Stimulated activated CD4-positive, alpha-beta T cell treated with anti-CD3 and anti-CD28 coated beads, Interleukin-4, amount 100 ng/mL, for 48 hours (primary cell): ENCODE results near the gene ZDHHC14.
"Not testable (repeated sequence)": the region's sequence is repeated elsewhere in the genome, so short reads cannot be mapped to it uniquely, and the experiment has no call there.

Experiments
- DNase-seq, 2 donors: peaks; one replicate each; pipeline ENCODE4 v3.0.0-alpha.2; 2020; ENCODE audit warnings: low read depth in 2 of 2

The ZDHHC14 gene

GRCh38 chr6:157551041-157551832, 170.2 kb downstream of the ZDHHC14 start:
- DNase-seq = no peak

GRCh38 chr6:157552081-157552747, 171.2 kb downstream of the ZDHHC14 start:
- no peak for DNase-seq

- no peak for DNase-seq
Measured at GRCh38 chr6:157552820-157553485, 172.0 kb downstream of the ZDHHC14 start.

GRCh38 chr6:157554747-157555146, 173.8 kb downstream of the ZDHHC14 start:
- no peak for DNase-seq

GRCh38 chr6:157555455-157556143, 174.6 kb downstream of the ZDHHC14 start:
- no peak for DNase-seq

GRCh38 chr6:157556144-157556645, 175.2 kb downstream of the ZDHHC14 start:
- no peak for DNase-seq

GRCh38 chr6:157556671-157557430, 175.9 kb downstream of the ZDHHC14 start:
- no peak for DNase-seq

GRCh38 chr6:157557559-157557958, 176.6 kb downstream of the ZDHHC14 start:
- DNase-seq = no peak

- no peak for DNase-seq
Measured at GRCh38 chr6:157558049-157558448, 177.1 kb downstream of the ZDHHC14 start.

GRCh38 chr6:157558487-157559200, 177.7 kb downstream of the ZDHHC14 start:
- no peak for DNase-seq

- no peak for DNase-seq
Measured at GRCh38 chr6:157559201-157559756, 178.3 kb downstream of the ZDHHC14 start.

- not testable (repeated sequence) for DNase-seq
Measured at GRCh38 chr6:157560063-157560462, 179.1 kb downstream of the ZDHHC14 start.

- no peak for DNase-seq
Measured at GRCh38 chr6:157560691-157561413, 179.9 kb downstream of the ZDHHC14 start.

- DNase-seq = no peak
Measured at GRCh38 chr6:157561414-157561790, 180.4 kb downstream of the ZDHHC14 start.

- DNase-seq = no peak
Measured at GRCh38 chr6:157561929-157562810, 181.2 kb downstream of the ZDHHC14 start.

- no peak for DNase-seq
Measured at GRCh38 chr6:157562997-157563396, 182.0 kb downstream of the ZDHHC14 start.

GRCh38 chr6:157563611-157564284, 182.8 kb downstream of the ZDHHC14 start:
- DNase-seq = no peak

- no peak for DNase-seq
Measured at GRCh38 chr6:157568702-157569101, 187.7 kb downstream of the ZDHHC14 start.
